Endodermal cell (in vitro differentiated cells): ENCODE data around the gene DYNC1I1. TPM values are rescaled to one million over a fixed set of nuclear protein-coding genes. Genes with fewer than 3 reads are reported as not detected.

Experiments
- DNase-seq: peaks from one replicate; pipeline ENCODE4 v3.0.0-alpha.2; 2017
- H3K27ac ChIP-seq: 2 replicates; pipeline ENCODE4 v1.5.1; 2013; ENCODE audit warnings: mild to moderate bottlenecking, low read depth, low read length, moderate library complexity
- H3K27me3 ChIP-seq: 2 replicates; pipeline ENCODE4 v1.6.1; 2013; ENCODE audit warnings: mild to moderate bottlenecking, low read length, moderate library complexity; ENCODE audit not compliant: insufficient read depth, control insufficient read depth, poor library complexity, severe bottlenecking
- H3K36me3 ChIP-seq: 2 replicates; pipeline ENCODE4 v1.7.0; 2013; ENCODE audit warnings: mild to moderate bottlenecking, low read length, moderate library complexity; ENCODE audit not compliant: control insufficient read depth, insufficient read depth
- H3K4me1 ChIP-seq: one replicate; pipeline ENCODE4 v1.7.0; 2013; ENCODE audit warnings: low read length; ENCODE audit not compliant: control insufficient read depth, insufficient read depth
- H3K4me3 ChIP-seq: 2 replicates; pipeline ENCODE4 v1.5.1; 2013; ENCODE audit warnings: mild to moderate bottlenecking, low read length, moderate library complexity
- H3K9ac ChIP-seq: 2 replicates; pipeline ENCODE4 v1.6.1; 2013; ENCODE audit warnings: mild to moderate bottlenecking, low read length, moderate library complexity; ENCODE audit not compliant: poor library complexity, severe bottlenecking; ENCODE audit errors: extremely low read depth
- H3K9me3 ChIP-seq: 2 replicates; pipeline ENCODE4 v1.6.1; 2013; ENCODE audit warnings: mild to moderate bottlenecking, low read length, moderate library complexity; ENCODE audit not compliant: control insufficient read depth
- H3K27ac Mint-ChIP-seq: 2 replicates; pipeline ENCODE4 v1.8.0; 2020; ENCODE audit warnings: mixed read lengths
- H3K27me3 Mint-ChIP-seq: 2 replicates; pipeline ENCODE4 v1.8.0; 2021; ENCODE audit warnings: mild to moderate bottlenecking, mixed read lengths; ENCODE audit not compliant: insufficient read depth
- H3K36me3 Mint-ChIP-seq: 2 replicates; pipeline ENCODE4 v1.8.0; 2020; ENCODE audit warnings: low read depth, mixed read lengths
- H3K4me1 Mint-ChIP-seq: 2 replicates; pipeline ENCODE4 v1.8.0; 2020; ENCODE audit warnings: mixed read lengths
- H3K4me3 Mint-ChIP-seq: 2 replicates; pipeline ENCODE4 v1.8.0; 2020; ENCODE audit warnings: mild to moderate bottlenecking, moderate library complexity, mixed read lengths
- H3K9me3 Mint-ChIP-seq: 2 replicates; pipeline ENCODE4 v1.8.0; 2020; ENCODE audit warnings: mild to moderate bottlenecking, mixed read lengths
- WGBS, 2 experiments: methylation state at CpG; one replicate each; pipeline versions ENCODE4 v1.1.5 to v1.1.7; 2013; ENCODE audit warnings: missing lambda C conversion rate in 2 of 2, mixed read lengths in 1 of 2; ENCODE audit not compliant: insufficient coverage in 1 of 2, insufficient read length in 1 of 2; 5-methylcytosine and 5-hydroxymethylcytosine counted together
- total RNA-seq, 2 donors: library from RNA; stranded (reverse); fragmentation: NEBNext Ultra II Directional in 1 of 2; extraction: Animal tissue kit (Norgen Biotek cat#: 25700) in 1 of 2; gene quantifications; 2 replicates in 1 of 2; 3 replicates in 1 of 2; pipeline ENCODE4 v1.2.1, GENCODE V29; 2021
- TF ChIP-seq, protein P1 (sequence below): fragments of 200-600 bp; sonication (generic); conservative IDR thresholded peaks from 2 replicates; pipeline ENCODE4 v1.5.0; 2021; ENCODE audit warnings: antibody characterized with exemption, mild to moderate bottlenecking

DYNC1I1 gene
- total RNA-seq, 2 donors from 2014 or later, result 6.5 to 7.2 TPM

DNA sequence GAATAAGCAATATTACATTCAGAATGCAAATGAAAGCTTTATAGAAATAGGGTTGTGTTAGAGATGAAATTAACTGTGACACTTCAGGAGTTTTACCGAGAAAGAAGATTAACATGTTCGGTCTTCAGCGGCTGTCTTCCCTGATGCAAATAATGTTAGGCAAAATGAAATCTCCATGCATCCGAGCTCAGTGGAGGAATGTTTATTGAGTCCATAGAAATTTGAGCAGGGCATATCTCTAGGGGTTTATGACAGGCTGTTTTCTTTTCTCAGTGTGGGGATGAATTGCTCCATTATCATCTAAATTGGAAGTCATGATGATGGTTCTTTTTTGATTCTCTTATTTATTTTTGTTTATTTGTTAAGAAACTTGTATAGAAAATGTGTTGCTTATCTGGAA lies 31.7 kb downstream of the DYNC1I1 start:
- peaks cover 13% of the 10 kb centered on the region for H3K4me1 Mint-ChIP-seq
- Histone ChIP-seq H3K9me3 (no peaks in the 10 kb centered on the region), H3K27ac (no peak overlapping the region), H3K4me1 (no peaks in the 10 kb centered on the region), H3K4me3 (no peak overlapping the region), H3K36me3 (no peaks in the 10 kb centered on the region), H3K9ac (no peak overlapping the region), H3K27me3 (no peaks in the 10 kb centered on the region)
- WGBS, 2 experiments, result 93 to 95% methylated on average over 4 of the region's 4 CpGs
- H3K4me3 Mint-ChIP-seq, result no peak overlapping the region
- peaks cover 4% of the 10 kb centered on the region for H3K27me3 Mint-ChIP-seq
- DNase-seq, result no peak
- no peak overlapping the region for H3K27ac Mint-ChIP-seq
- H3K9me3 Mint-ChIP-seq, result no peaks in the 10 kb centered on the region
- TF ChIP-seq, protein P1, sequence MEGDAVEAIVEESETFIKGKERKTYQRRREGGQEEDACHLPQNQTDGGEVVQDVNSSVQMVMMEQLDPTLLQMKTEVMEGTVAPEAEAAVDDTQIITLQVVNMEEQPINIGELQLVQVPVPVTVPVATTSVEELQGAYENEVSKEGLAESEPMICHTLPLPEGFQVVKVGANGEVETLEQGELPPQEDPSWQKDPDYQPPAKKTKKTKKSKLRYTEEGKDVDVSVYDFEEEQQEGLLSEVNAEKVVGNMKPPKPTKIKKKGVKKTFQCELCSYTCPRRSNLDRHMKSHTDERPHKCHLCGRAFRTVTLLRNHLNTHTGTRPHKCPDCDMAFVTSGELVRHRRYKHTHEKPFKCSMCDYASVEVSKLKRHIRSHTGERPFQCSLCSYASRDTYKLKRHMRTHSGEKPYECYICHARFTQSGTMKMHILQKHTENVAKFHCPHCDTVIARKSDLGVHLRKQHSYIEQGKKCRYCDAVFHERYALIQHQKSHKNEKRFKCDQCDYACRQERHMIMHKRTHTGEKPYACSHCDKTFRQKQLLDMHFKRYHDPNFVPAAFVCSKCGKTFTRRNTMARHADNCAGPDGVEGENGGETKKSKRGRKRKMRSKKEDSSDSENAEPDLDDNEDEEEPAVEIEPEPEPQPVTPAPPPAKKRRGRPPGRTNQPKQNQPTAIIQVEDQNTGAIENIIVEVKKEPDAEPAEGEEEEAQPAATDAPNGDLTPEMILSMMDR, result no peak
- no peaks in the 10 kb centered on the region for H3K36me3 Mint-ChIP-seq

DNA sequence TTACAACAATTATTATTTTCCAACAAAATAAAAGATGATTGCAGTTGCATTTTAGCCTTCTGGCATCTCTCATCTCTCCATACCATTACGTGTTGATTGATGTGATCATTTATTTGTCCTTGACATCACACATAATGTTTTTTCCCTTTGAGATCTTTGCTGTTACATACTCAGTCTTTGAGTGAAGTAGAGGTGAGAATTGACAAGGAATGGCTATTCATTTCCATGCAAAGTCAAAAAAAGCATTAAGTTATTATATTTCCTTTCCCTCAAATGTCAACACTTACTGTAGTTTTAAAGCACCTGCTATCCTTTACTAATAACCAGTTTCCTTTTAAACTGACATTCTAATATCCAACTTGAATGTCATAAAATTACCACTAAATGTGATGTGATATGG lies 33.6 kb downstream of the DYNC1I1 start:
- Mint-ChIP-seq H3K9me3 (no peaks in the 10 kb centered on the region), H3K4me1 (no peaks in the 10 kb centered on the region), H3K27me3 (peaks cover 4% of the 10 kb centered on the region), H3K4me3 (no peak overlapping the region), H3K27ac (no peak overlapping the region), H3K36me3 (no peaks in the 10 kb centered on the region)
- no peak overlapping the region for H3K27ac ChIP-seq
- H3K4me1 ChIP-seq, result no peaks in the 10 kb centered on the region
- DNase-seq, result no peak
- no peak overlapping the region for H3K9ac ChIP-seq
- H3K36me3 ChIP-seq, result peaks cover 4% of the 10 kb centered on the region
- no peaks in the 10 kb centered on the region for H3K9me3 ChIP-seq
- H3K27me3 ChIP-seq, result no peaks in the 10 kb centered on the region
- WGBS, 2 experiments, result 100% methylated on average over 1 of the region's 1 CpG; no CpG with 5 or more reads in 1 of the 2 experiments
- TF ChIP-seq, protein P1, result no peak
- H3K4me3 ChIP-seq, result no peak overlapping the region

DNA sequence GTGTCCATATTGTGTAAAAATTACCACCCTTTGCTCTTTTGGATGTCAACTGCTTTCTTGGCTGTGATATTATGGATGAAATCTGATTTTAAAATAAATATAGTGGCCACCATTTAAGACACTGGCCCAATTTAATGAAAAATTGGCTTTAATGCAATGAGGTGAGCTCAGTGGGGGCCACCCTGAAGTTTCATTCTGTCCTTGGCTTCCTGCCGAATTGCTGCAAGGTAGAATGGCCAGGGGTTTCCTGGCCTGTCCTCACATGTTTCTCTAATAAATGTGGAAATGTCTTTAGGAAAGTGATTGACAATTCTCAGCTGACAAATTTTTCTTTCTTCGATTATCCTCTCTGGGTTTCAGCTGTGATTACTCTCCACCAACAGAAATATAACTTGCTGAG lies 36.0 kb downstream of the DYNC1I1 start:
- no peaks in the 10 kb centered on the region for H3K36me3 Mint-ChIP-seq
- Histone ChIP-seq H3K9ac (no peak overlapping the region), H3K9me3 (no peaks in the 10 kb centered on the region), H3K36me3 (peaks cover 8% of the 10 kb centered on the region), H3K27me3 (no peaks in the 10 kb centered on the region), H3K27ac (no peak overlapping the region), H3K4me1 (no peaks in the 10 kb centered on the region), H3K4me3 (no peak overlapping the region)
- TF ChIP-seq, protein P1, result no peak
- H3K4me3 Mint-ChIP-seq, result no peak overlapping the region
- WGBS, 2 experiments, result 71 to 85% methylated on average over 1 to 2 of the region's 2 CpGs
- H3K9me3 Mint-ChIP-seq, result no peaks in the 10 kb centered on the region
- no peaks in the 10 kb centered on the region for H3K4me1 Mint-ChIP-seq
- no peaks in the 10 kb centered on the region for H3K27me3 Mint-ChIP-seq
- H3K27ac Mint-ChIP-seq, result no peak overlapping the region
- DNase-seq, result no peak
